ENCODE data around the gene KISS1. TPM values are rescaled to one million over a fixed set of nuclear protein-coding genes. Genes with fewer than 3 reads are reported as not detected.

The KISS1 gene
- total RNA-seq, 1 donor from 2014 or later = not detected

Other genes with a start within 250 kb of the KISS1 start
- 10.4 TPM for gene SOX13, start 123.4 kb downstream of the KISS1 start, total RNA-seq
- 2.8 TPM for gene ETNK2, start 44.4 kb downstream of the KISS1 start, total RNA-seq
- gene REN, start 30.2 kb downstream of the KISS1 start, total RNA-seq = not detected
- not detected for gene GOLT1A, start 17.5 kb upstream of the KISS1 start, total RNA-seq
- gene PLEKHA6, start 163.4 kb upstream of the KISS1 start, total RNA-seq = 11.1 TPM
- 27.5 TPM for gene PPP1R15B, start 215.3 kb upstream of the KISS1 start, total RNA-seq